Measurements from ENCODE around the gene HOXC12.

The HOXC12 gene

DNA sequence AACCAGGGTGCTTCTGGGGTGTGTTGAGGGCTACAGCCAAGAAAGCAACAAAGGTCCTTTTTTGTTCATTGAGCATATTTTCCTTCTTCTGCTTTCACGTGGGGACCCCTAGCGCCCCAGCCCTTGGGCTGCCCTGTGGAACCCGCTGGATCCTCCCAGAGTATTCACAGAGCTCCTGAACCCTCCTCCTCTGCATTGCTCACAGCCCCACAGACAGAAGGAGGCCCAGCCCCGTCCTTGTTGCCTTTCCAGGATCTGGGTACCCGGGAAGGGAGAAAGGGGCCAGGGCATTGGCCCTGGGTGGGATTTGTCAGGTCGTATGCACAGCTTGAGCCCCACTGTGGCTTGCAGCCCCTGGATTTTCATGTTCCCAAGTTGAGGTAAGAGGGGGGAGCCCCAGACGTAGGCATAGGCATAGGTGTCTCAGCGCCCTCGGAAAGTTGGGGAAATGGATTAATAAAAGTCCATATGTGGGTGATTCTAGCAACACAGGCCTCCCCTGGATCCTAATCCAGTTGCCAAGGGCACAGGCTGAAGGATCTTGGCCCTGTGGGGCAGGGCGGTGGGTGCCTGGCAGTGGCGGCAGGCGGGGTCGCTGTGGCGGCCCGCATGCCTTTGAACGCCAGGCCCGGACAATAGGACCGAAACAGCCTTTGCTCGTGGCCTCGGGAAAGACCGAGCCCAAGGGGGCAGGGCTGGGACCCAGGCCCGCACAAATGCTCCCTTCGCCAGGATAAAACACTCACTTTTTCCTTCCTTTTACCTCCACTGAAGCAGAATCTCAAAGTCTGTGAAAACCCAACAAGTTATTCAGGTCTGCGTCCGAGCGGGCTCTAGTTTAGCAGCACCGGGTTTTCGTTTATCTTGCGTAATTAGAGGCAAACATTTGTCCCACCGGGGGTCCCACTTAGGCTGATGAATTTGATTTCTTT lies 27.2 kb downstream of the HOXC12 start:
- no peak for TF ChIP-seq EZH2 (IDR thresholded peaks at IDR 0.05; ENCODE audit: borderline replicate concordance, low read length)
- TF ChIP-seq, protein P1, sequence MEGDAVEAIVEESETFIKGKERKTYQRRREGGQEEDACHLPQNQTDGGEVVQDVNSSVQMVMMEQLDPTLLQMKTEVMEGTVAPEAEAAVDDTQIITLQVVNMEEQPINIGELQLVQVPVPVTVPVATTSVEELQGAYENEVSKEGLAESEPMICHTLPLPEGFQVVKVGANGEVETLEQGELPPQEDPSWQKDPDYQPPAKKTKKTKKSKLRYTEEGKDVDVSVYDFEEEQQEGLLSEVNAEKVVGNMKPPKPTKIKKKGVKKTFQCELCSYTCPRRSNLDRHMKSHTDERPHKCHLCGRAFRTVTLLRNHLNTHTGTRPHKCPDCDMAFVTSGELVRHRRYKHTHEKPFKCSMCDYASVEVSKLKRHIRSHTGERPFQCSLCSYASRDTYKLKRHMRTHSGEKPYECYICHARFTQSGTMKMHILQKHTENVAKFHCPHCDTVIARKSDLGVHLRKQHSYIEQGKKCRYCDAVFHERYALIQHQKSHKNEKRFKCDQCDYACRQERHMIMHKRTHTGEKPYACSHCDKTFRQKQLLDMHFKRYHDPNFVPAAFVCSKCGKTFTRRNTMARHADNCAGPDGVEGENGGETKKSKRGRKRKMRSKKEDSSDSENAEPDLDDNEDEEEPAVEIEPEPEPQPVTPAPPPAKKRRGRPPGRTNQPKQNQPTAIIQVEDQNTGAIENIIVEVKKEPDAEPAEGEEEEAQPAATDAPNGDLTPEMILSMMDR (IDR thresholded peaks at IDR 0.05; ENCODE audit: low read length) = no peak
- Histone ChIP-seq H3K36me3 (ENCODE audit: insufficient read depth, low read length) (no peaks in the 10 kb centered on the region), H3K4me3 (ENCODE audit: low read depth, low read length, poor library complexity, severe bottlenecking) (no peak overlapping the region), H3F3A (ENCODE audit: insufficient read depth, low read length) (no peaks in the 10 kb centered on the region), H3K27ac (ENCODE audit: low read depth, low read length, poor library complexity, severe bottlenecking) (no peak overlapping the region), H3K4me2 (ENCODE audit: low read length) (no peak overlapping the region), H3K9ac (ENCODE audit: low read length) (no peak overlapping the region), H4K20me1 (ENCODE audit: insufficient read depth, low read length) (no peaks in the 10 kb centered on the region), H3K27me3 (ENCODE audit: insufficient read depth, low read length) (no peaks in the 10 kb centered on the region; the same call in 1 of the 2 replicates), H2AFZ (ENCODE audit: low read length) (no peak overlapping the region), H3K9me2 (ENCODE audit: low read depth, low read length) (no peaks in the 10 kb centered on the region), H3K9me3 (ENCODE audit: low read length) (no peaks in the 10 kb centered on the region), H3K4me1 (ENCODE audit: insufficient read depth, low read length, severe bottlenecking) (peaks cover 7% of the 10 kb centered on the region), H3K79me2 (ENCODE audit: insufficient read depth, low read length) (no peaks in the 10 kb centered on the region)

DNA sequence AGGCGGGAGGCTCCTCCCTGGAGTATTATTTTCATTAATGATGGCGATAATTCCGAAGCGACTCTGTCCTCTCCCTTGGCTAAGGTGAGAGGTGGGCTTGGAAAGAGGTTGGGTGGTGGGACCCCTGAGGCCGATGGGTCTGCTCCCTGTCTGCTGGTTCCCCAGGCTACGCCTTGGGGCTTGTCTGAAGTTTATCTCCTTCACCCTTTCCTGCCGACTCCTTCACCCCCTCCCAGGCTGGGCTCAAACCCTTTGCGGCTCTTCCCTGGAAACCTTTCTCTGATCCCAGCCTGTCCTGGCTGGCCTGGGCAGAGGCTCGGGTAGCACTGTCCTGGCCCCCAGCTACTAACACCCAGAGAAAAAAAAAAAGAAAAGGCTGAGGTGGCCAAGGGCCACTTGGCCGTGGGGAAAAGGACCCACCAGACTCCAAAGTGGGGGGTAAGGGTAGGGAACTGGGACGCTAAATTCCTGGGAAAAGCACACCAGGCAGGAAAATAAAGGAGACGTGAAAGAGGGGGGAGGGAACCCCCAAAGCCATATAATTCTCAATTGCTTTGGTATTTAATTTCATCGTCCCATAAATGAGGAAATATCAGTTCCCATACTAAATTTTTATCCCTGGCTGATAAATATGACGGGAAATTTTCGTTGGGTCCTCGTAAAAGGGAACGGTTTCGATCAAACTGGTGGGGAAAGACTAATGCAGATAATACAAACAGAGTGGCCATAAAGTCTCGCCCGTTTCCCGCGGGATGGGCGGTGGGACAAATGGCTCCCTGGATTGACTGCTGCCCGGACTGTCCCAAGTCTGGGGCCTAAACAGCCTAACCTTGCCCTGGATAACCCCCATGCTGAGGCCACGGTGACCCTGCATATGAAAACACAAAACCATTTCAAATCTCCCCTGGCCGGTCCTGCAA lies 28.2 kb downstream of the HOXC12 start:
- H3K9me2 ChIP-seq (ENCODE audit: low read depth, low read length) = no peaks in the 10 kb centered on the region
- TF ChIP-seq, protein P1 (IDR thresholded peaks at IDR 0.05; ENCODE audit: low read length) = no peak
- TF ChIP-seq EZH2 (IDR thresholded peaks at IDR 0.05; ENCODE audit: borderline replicate concordance, low read length) = no peak
- H3K79me2 ChIP-seq (ENCODE audit: insufficient read depth, low read length) = no peaks in the 10 kb centered on the region
- no peaks in the 10 kb centered on the region for H4K20me1 ChIP-seq (ENCODE audit: insufficient read depth, low read length)
- peaks cover 4% of the 10 kb centered on the region for H3K4me1 ChIP-seq (ENCODE audit: insufficient read depth, low read length, severe bottlenecking)
- H2AFZ ChIP-seq (ENCODE audit: low read length) = no peak overlapping the region
- no peaks in the 10 kb centered on the region for H3F3A ChIP-seq (ENCODE audit: insufficient read depth, low read length)
- no peak overlapping the region for H3K27ac ChIP-seq (ENCODE audit: low read depth, low read length, poor library complexity, severe bottlenecking)
- no peaks in the 10 kb centered on the region; the same call in 1 of the 2 replicates for H3K27me3 ChIP-seq (ENCODE audit: insufficient read depth, low read length)
- H3K4me2 ChIP-seq (ENCODE audit: low read length) = no peak overlapping the region
- H3K4me3 ChIP-seq (ENCODE audit: low read depth, low read length, poor library complexity, severe bottlenecking) = no peak overlapping the region
- no peaks in the 10 kb centered on the region for H3K9me3 ChIP-seq (ENCODE audit: low read length)
- no peaks in the 10 kb centered on the region for H3K36me3 ChIP-seq (ENCODE audit: insufficient read depth, low read length)
- no peak overlapping the region for H3K9ac ChIP-seq (ENCODE audit: low read length)

DNA sequence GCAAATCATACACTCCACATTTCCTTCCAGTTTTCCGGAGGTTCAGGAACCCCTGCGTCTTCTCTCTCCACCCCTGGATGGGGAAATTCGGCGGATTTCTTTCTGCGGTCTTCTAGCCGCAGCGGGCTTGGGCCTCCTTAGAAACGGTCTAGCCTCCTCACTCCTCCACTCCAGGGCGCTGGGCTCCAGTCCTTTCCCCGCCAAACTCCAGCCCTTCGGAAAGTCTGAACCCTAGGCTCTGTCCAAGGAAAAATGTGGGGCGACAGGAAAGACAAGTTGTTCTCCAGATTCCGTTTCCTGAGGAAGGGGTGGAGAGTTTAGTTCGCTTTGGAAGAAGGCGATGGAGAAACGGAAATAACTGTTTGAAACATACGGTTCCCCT lies 28.9 kb downstream of the HOXC12 start:
- Histone ChIP-seq H3K27ac (ENCODE audit: low read depth, low read length, poor library complexity, severe bottlenecking) (no peak overlapping the region), H3K9me2 (ENCODE audit: low read depth, low read length) (no peaks in the 10 kb centered on the region), H3K4me1 (ENCODE audit: insufficient read depth, low read length, severe bottlenecking) (peaks cover 3% of the 10 kb centered on the region), H3K36me3 (ENCODE audit: insufficient read depth, low read length) (no peaks in the 10 kb centered on the region), H3K4me2 (ENCODE audit: low read length) (no peak overlapping the region), H3F3A (ENCODE audit: insufficient read depth, low read length) (no peaks in the 10 kb centered on the region), H2AFZ (ENCODE audit: low read length) (no peak overlapping the region), H3K27me3 (ENCODE audit: insufficient read depth, low read length) (peaks cover 4% of the 10 kb centered on the region), H3K9me3 (ENCODE audit: low read length) (no peaks in the 10 kb centered on the region), H3K79me2 (ENCODE audit: insufficient read depth, low read length) (no peaks in the 10 kb centered on the region), H4K20me1 (ENCODE audit: insufficient read depth, low read length) (no peaks in the 10 kb centered on the region), H3K4me3 (ENCODE audit: low read depth, low read length, poor library complexity, severe bottlenecking) (no peak overlapping the region), H3K9ac (ENCODE audit: low read length) (no peak overlapping the region)
- TF ChIP-seq EZH2 (IDR thresholded peaks at IDR 0.05; ENCODE audit: borderline replicate concordance, low read length) = no peak
- TF ChIP-seq, protein P1 (IDR thresholded peaks at IDR 0.05; ENCODE audit: low read length) = no peak

Measured in OCI-LY1 (cell line).